ENCODE measurements around the gene CUL3.

DNA sequence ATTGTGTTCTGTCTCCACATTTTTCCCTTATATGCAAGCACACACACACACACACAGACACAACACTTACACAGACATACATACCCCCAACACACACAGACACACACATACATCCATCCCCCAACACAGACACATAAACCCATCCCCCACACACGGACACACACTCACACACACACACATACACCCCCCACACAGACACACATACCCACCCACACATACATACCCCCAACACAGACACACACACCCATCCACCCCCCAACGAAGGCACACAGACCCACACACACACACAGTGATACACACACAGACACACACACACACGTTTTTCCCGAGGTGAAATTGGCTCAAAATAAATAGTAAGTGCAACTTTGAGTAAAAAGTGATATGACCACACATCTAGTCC lies 41.6 kb upstream of the CUL3 start:
- TF ChIP-seq EZH2 (IDR thresholded peaks at IDR 0.05; ENCODE audit: borderline replicate concordance, low read depth, low read length, poor library complexity, severe bottlenecking) = no peak
- TF ChIP-seq, protein P1, sequence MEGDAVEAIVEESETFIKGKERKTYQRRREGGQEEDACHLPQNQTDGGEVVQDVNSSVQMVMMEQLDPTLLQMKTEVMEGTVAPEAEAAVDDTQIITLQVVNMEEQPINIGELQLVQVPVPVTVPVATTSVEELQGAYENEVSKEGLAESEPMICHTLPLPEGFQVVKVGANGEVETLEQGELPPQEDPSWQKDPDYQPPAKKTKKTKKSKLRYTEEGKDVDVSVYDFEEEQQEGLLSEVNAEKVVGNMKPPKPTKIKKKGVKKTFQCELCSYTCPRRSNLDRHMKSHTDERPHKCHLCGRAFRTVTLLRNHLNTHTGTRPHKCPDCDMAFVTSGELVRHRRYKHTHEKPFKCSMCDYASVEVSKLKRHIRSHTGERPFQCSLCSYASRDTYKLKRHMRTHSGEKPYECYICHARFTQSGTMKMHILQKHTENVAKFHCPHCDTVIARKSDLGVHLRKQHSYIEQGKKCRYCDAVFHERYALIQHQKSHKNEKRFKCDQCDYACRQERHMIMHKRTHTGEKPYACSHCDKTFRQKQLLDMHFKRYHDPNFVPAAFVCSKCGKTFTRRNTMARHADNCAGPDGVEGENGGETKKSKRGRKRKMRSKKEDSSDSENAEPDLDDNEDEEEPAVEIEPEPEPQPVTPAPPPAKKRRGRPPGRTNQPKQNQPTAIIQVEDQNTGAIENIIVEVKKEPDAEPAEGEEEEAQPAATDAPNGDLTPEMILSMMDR (conservative IDR thresholded peaks at IDR 0.05; ENCODE audit: low read depth, low read length) = no peak

All from A673 (cell line).